ENCODE data around the gene CPN2. TPM values are rescaled to one million over a fixed set of nuclear protein-coding genes. Genes with fewer than 3 reads are reported as not detected.
A peak's percentile ranks its signal among the peaks of the same experiment; 100 is the strongest.

The CPN2 gene
- total RNA-seq, 4 donors from 2014 or later: not detected

GRCh38 chr3:194386648-194387047, 35.5 kb upstream of the CPN2 start:
- 78% methylated on average over 7 of the region's 7 CpGs for WGBS
- intact Hi-C loops (cut with DNase I): no loop called here
- H3K27me3 ChIP-seq: peaks cover 0 to 9% (median 0%) of the 10 kb centered on the region in 4 donors
- H3K4me1 ChIP-seq: no peaks in the 10 kb centered on the region
- H3K27ac ChIP-seq (replicated peaks in 1 of 4): no peak overlapping the region
- TF ChIP-seq POLR2AphosphoS5 (IDR thresholded peaks at IDR 0.05): no peak
- no peak for TF ChIP-seq CTCF (IDR thresholded peaks at IDR 0.05)
- no peak for TF ChIP-seq EP300 (IDR thresholded peaks at IDR 0.05)
- no peak for TF ChIP-seq POLR2A (IDR thresholded peaks at IDR 0.05; ENCODE audit: low read depth)
- peaks cover 0 to 9% (median 0%) of the 10 kb centered on the region in 4 donors for H3K9me3 ChIP-seq
- no peaks in the 10 kb centered on the region for H3K36me3 ChIP-seq
- peak; percentile 68 for DNase-seq (ENCODE audit: extremely low spot score)
- no peak overlapping the region for H3K4me3 ChIP-seq

- no peaks in the 10 kb centered on the region for H3K36me3 ChIP-seq
- peaks cover 0 to 15% (median 0%) of the 10 kb centered on the region in 4 donors for H3K27me3 ChIP-seq
- no peak overlapping the region for H3K27ac ChIP-seq (replicated peaks in 1 of 4)
- no peak for TF ChIP-seq EP300 (IDR thresholded peaks at IDR 0.05)
- TF ChIP-seq POLR2AphosphoS5 (IDR thresholded peaks at IDR 0.05): no peak
- TF ChIP-seq POLR2A (IDR thresholded peaks at IDR 0.05; ENCODE audit: low read depth): no peak
- TF ChIP-seq CTCF (IDR thresholded peaks at IDR 0.05): no peak
- peak; percentile 82 for DNase-seq (ENCODE audit: extremely low spot score)
- no peaks in the 10 kb centered on the region for H3K4me1 ChIP-seq
- 78% methylated on average over 15 of the region's 15 CpGs for WGBS
- H3K4me3 ChIP-seq: no peak overlapping the region
- intact Hi-C loops (cut with DNase I): no loop called here
- H3K9me3 ChIP-seq: peaks cover 0 to 5% (median 0%) of the 10 kb centered on the region in 4 donors
Measured at GRCh38 chr3:194386066-194386465, 34.9 kb upstream of the CPN2 start.

- WGBS: 93% methylated on average over 11 of the region's 12 CpGs
- Histone ChIP-seq H3K4me3 (no peak overlapping the region), H3K36me3 (no peaks in the 10 kb centered on the region), H3K9me3 (no peaks in the 10 kb centered on the region), H3K27me3 (peaks cover 0 to 18% (median 0%) of the 10 kb centered on the region in 4 donors), H3K4me1 (no peaks in the 10 kb centered on the region), H3K27ac (replicated peaks in 1 of 4) (no peak overlapping the region)
- intact Hi-C loops (cut with DNase I): no loop called here
- TF ChIP-seq EP300 (IDR thresholded peaks at IDR 0.05) (no peak), CTCF (IDR thresholded peaks at IDR 0.05) (no peak), POLR2A (IDR thresholded peaks at IDR 0.05; ENCODE audit: low read depth) (no peak), POLR2AphosphoS5 (IDR thresholded peaks at IDR 0.05) (no peak)
- DNase-seq (ENCODE audit: extremely low spot score): peak; percentile 82
Measured at GRCh38 chr3:194384569-194385001, 33.5 kb upstream of the CPN2 start.

- H3K9me3 ChIP-seq: no peaks in the 10 kb centered on the region
- H3K36me3 ChIP-seq: no peaks in the 10 kb centered on the region
- DNase-seq (ENCODE audit: extremely low spot score): peak; percentile 85
- H3K27me3 ChIP-seq: peaks cover 0 to 18% (median 0%) of the 10 kb centered on the region in 4 donors
- intact Hi-C loops (cut with DNase I): no loop called here
- H3K4me1 ChIP-seq: no peaks in the 10 kb centered on the region
- TF ChIP-seq EP300 (IDR thresholded peaks at IDR 0.05) (no peak), POLR2A (IDR thresholded peaks at IDR 0.05; ENCODE audit: low read depth) (no peak), POLR2AphosphoS5 (IDR thresholded peaks at IDR 0.05) (no peak), CTCF (IDR thresholded peaks at IDR 0.05) (no peak)
- H3K27ac ChIP-seq (replicated peaks in 1 of 4): no peak overlapping the region
- H3K4me3 ChIP-seq: no peak overlapping the region
- 79% methylated on average over 6 of the region's 6 CpGs for WGBS
Measured at GRCh38 chr3:194384156-194384555, 33.0 kb upstream of the CPN2 start.

Data from esophagus muscularis mucosa (tissue), 4 donors.